ENCODE measurements around the gene FOXN3.
A peak's percentile ranks its signal among the peaks of the same experiment; 100 is the strongest.

Gene FOXN3

DNA sequence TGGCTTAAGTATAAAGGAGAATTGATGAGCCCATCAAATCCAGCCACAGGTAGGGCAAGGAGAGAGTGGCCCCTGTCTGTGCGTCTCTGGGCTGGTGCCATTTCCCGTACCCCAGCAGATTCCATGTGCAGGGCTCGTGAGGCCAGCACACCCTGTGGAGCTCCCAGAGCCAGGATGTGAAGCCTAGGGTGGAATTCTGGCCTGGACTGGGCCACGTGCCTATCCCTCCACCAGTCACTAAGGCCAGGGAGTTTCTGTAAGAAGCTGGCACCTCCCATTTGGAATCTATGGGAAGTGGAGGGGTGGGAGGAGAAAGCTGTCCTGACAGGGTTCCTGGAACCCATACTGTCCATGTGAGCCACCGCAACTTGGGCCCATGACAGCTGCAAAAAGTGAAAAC is 148.5 kb downstream of the FOXN3 start:
- WGBS (ENCODE audit: extremely low coverage, insufficient coverage, insufficient read length): no CpG with 5 or more reads among the region's 5 CpGs
- Histone ChIP-seq H3K9ac (ENCODE audit: low read length) (no peak overlapping the region), H3K36me3 (ENCODE audit: control insufficient read depth in 1 of 2, insufficient read depth in 2 of 2, low read length in 2 of 2) (peaks cover 0 to 2% of the 10 kb centered on the region in 2 experiments), H2BK12ac (ENCODE audit: low read length) (no peak overlapping the region), H3K23ac (ENCODE audit: low read length) (no peak overlapping the region), H3K4me3 (ENCODE audit: low read depth, low read length) (no peak overlapping the region), H3K27me3 (ENCODE audit: insufficient read depth, low read length) (no peaks in the 10 kb centered on the region), H3K4me1 (ENCODE audit: control insufficient read depth in 1 of 2, insufficient read depth in 2 of 2, low read length in 2 of 2) (peaks cover 12% of the 10 kb centered on the region in 2 experiments), H3K27ac (ENCODE audit: low read depth, low read length) (no peak overlapping the region), H3K14ac (ENCODE audit: low read length) (no peak overlapping the region), H4K91ac (ENCODE audit: low read depth, low read length) (no peak overlapping the region), H3K4me2 (ENCODE audit: low read length) (no peak overlapping the region), H2AK5ac (ENCODE audit: low read length) (no peak overlapping the region), H4K8ac (ENCODE audit: low read depth, low read length) (peak overlapping the region; percentile 18), H3K79me2 (ENCODE audit: control insufficient read depth, insufficient read depth, low read length, poor library complexity) (peaks cover 4% of the 10 kb centered on the region), H2BK120ac (ENCODE audit: insufficient read depth, low read length, poor library complexity) (no peak overlapping the region), H4K12ac (ENCODE audit: low read depth, low read length) (no peak overlapping the region), H2AFZ (ENCODE audit: insufficient read depth, low read length, poor library complexity) (no peak overlapping the region), H3K4ac (ENCODE audit: low read depth, low read length) (no peak overlapping the region), H3K79me1 (ENCODE audit: low read length) (peaks cover 2% of the 10 kb centered on the region), H3K9me3 (ENCODE audit: insufficient read depth, low read depth, low read length) (no peaks in the 10 kb centered on the region), H3K18ac (ENCODE audit: low read length) (peak overlapping the region; percentile 79), H2BK5ac (ENCODE audit: low read depth, low read length, poor library complexity) (no peak overlapping the region)
- no peak for DNase-seq

DNA sequence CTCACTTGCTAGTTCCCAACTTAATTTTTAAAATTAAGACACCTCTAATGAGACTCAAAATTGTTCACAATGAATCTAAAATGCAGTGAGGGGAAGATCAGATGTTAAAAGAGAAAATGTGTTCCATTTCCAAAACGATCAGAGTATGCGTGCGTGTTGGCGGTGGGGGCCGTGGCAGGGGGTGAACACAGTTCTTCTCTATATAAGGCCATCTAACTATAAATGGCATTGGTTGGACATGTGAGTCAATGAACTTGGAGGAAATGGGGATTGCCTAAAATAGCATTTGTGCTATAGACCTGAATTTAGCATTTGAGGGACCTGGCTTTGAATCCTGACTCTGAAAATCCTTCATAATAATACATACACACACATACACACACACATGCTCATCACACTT is 149.4 kb downstream of the FOXN3 start:
- Histone ChIP-seq H3K9me3 (ENCODE audit: insufficient read depth, low read depth, low read length) (no peaks in the 10 kb centered on the region), H3K14ac (ENCODE audit: low read length) (no peak overlapping the region), H4K12ac (ENCODE audit: low read depth, low read length) (no peak overlapping the region), H3K4me3 (ENCODE audit: low read depth, low read length) (no peak overlapping the region), H3K4me1 (ENCODE audit: control insufficient read depth in 1 of 2, insufficient read depth in 2 of 2, low read length in 2 of 2) (peaks cover 12% of the 10 kb centered on the region in 2 experiments), H3K4me2 (ENCODE audit: low read length) (no peak overlapping the region), H2AK5ac (ENCODE audit: low read length) (no peak overlapping the region), H4K91ac (ENCODE audit: low read depth, low read length) (no peak overlapping the region), H2BK5ac (ENCODE audit: low read depth, low read length, poor library complexity) (no peak overlapping the region), H3K27me3 (ENCODE audit: insufficient read depth, low read length) (no peaks in the 10 kb centered on the region), H4K8ac (ENCODE audit: low read depth, low read length) (no peak overlapping the region), H3K9ac (ENCODE audit: low read length) (no peak overlapping the region), H3K23ac (ENCODE audit: low read length) (no peak overlapping the region), H2AFZ (ENCODE audit: insufficient read depth, low read length, poor library complexity) (no peak overlapping the region), H3K4ac (ENCODE audit: low read depth, low read length) (no peak overlapping the region), H2BK12ac (ENCODE audit: low read length) (no peak overlapping the region), H3K79me2 (ENCODE audit: control insufficient read depth, insufficient read depth, low read length, poor library complexity) (peaks cover 4% of the 10 kb centered on the region), H3K79me1 (ENCODE audit: low read length) (peaks cover 2% of the 10 kb centered on the region), H2BK120ac (ENCODE audit: insufficient read depth, low read length, poor library complexity) (no peak overlapping the region), H3K36me3 (ENCODE audit: control insufficient read depth in 1 of 2, insufficient read depth in 2 of 2, low read length in 2 of 2) (peaks cover 0 to 2% of the 10 kb centered on the region in 2 experiments), H3K18ac (ENCODE audit: low read length) (no peak overlapping the region), H3K27ac (ENCODE audit: low read depth, low read length) (no peak overlapping the region)
- no CpG with 5 or more reads among the region's 5 CpGs for WGBS (ENCODE audit: extremely low coverage, insufficient coverage, insufficient read length)
- DNase-seq: no peak

DNA sequence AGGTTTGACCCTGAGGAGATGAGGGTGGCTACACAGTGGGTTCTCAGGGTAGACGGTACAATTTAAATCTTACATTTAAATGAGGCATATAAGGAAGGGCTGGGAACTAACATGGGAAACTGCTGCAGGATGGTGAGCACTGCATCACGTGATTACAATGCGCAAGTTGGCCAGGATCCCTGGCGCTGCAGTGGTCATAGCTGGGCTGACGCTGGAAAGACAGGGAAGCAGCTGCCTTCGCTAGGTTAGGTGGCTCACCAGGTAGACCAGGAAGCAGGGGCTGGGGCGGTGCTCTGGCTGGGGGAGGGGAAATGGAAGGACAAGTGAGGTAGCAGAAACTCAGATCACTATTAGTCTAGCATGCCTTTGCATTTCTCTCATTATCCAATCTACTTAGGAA is 149.9 kb downstream of the FOXN3 start:
- Histone ChIP-seq H3K27me3 (ENCODE audit: insufficient read depth, low read length) (no peaks in the 10 kb centered on the region), H4K12ac (ENCODE audit: low read depth, low read length) (no peak overlapping the region), H2BK5ac (ENCODE audit: low read depth, low read length, poor library complexity) (no peak overlapping the region), H3K27ac (ENCODE audit: low read depth, low read length) (no peak overlapping the region), H3K23ac (ENCODE audit: low read length) (no peak overlapping the region), H2AK5ac (ENCODE audit: low read length) (no peak overlapping the region), H3K4me3 (ENCODE audit: low read depth, low read length) (no peak overlapping the region), H2BK120ac (ENCODE audit: insufficient read depth, low read length, poor library complexity) (no peak overlapping the region), H3K4ac (ENCODE audit: low read depth, low read length) (no peak overlapping the region), H3K4me1 (ENCODE audit: control insufficient read depth in 1 of 2, insufficient read depth in 2 of 2, low read length in 2 of 2) (peaks cover 12% of the 10 kb centered on the region in 2 experiments), H3K9ac (ENCODE audit: low read length) (no peak overlapping the region), H4K8ac (ENCODE audit: low read depth, low read length) (no peak overlapping the region), H2BK12ac (ENCODE audit: low read length) (no peak overlapping the region), H3K79me2 (ENCODE audit: control insufficient read depth, insufficient read depth, low read length, poor library complexity) (peaks cover 4% of the 10 kb centered on the region), H4K91ac (ENCODE audit: low read depth, low read length) (no peak overlapping the region), H3K4me2 (ENCODE audit: low read length) (no peak overlapping the region), H2AFZ (ENCODE audit: insufficient read depth, low read length, poor library complexity) (no peak overlapping the region), H3K79me1 (ENCODE audit: low read length) (peaks cover 2% of the 10 kb centered on the region), H3K18ac (ENCODE audit: low read length) (peak overlapping the region; percentile 32), H3K36me3 (ENCODE audit: control insufficient read depth in 1 of 2, insufficient read depth in 2 of 2, low read length in 2 of 2) (peaks cover 0 to 2% of the 10 kb centered on the region in 2 experiments), H3K14ac (ENCODE audit: low read length) (no peak overlapping the region), H3K9me3 (ENCODE audit: insufficient read depth, low read depth, low read length) (no peaks in the 10 kb centered on the region)
- WGBS (ENCODE audit: extremely low coverage, insufficient coverage, insufficient read length): no CpG with 5 or more reads among the region's 7 CpGs
- no peak for DNase-seq

DNA sequence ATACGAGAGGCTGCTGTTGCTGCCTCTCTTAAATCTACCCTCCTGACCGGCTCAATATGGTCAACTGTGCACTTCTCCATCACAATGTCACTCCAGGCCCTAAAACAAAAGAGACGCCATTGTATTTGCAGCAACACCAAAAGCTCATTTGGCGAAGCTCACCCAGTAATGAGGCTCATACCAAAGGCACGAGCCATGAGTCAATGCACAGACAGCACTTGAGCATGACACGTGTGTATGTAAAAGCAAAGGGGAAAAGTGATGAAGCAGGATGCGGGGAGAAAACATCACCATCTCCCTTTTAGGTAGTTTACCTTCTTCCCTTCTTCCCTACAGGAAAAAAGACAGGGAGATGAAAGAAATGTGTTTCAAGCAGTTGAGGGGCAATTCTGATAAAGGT is 150.3 kb downstream of the FOXN3 start:
- Histone ChIP-seq H3K4me1 (ENCODE audit: control insufficient read depth in 1 of 2, insufficient read depth in 2 of 2, low read length in 2 of 2) (peaks cover 12% of the 10 kb centered on the region in 2 experiments), H2AFZ (ENCODE audit: insufficient read depth, low read length, poor library complexity) (no peak overlapping the region), H3K79me1 (ENCODE audit: low read length) (peaks cover 2% of the 10 kb centered on the region), H2BK12ac (ENCODE audit: low read length) (no peak overlapping the region), H2AK5ac (ENCODE audit: low read length) (no peak overlapping the region), H4K12ac (ENCODE audit: low read depth, low read length) (no peak overlapping the region), H3K9ac (ENCODE audit: low read length) (no peak overlapping the region), H2BK5ac (ENCODE audit: low read depth, low read length, poor library complexity) (no peak overlapping the region), H4K91ac (ENCODE audit: low read depth, low read length) (no peak overlapping the region), H3K4me3 (ENCODE audit: low read depth, low read length) (no peak overlapping the region), H3K4ac (ENCODE audit: low read depth, low read length) (no peak overlapping the region), H3K14ac (ENCODE audit: low read length) (no peak overlapping the region), H3K23ac (ENCODE audit: low read length) (no peak overlapping the region), H3K18ac (ENCODE audit: low read length) (no peak overlapping the region), H3K27ac (ENCODE audit: low read depth, low read length) (no peak overlapping the region), H3K9me3 (ENCODE audit: insufficient read depth, low read depth, low read length) (no peaks in the 10 kb centered on the region), H3K79me2 (ENCODE audit: control insufficient read depth, insufficient read depth, low read length, poor library complexity) (peaks cover 4% of the 10 kb centered on the region), H3K27me3 (ENCODE audit: insufficient read depth, low read length) (no peaks in the 10 kb centered on the region), H4K8ac (ENCODE audit: low read depth, low read length) (no peak overlapping the region), H2BK120ac (ENCODE audit: insufficient read depth, low read length, poor library complexity) (no peak overlapping the region), H3K36me3 (ENCODE audit: control insufficient read depth in 1 of 2, insufficient read depth in 2 of 2, low read length in 2 of 2) (peaks cover 0 to 2% of the 10 kb centered on the region in 2 experiments), H3K4me2 (ENCODE audit: low read length) (no peak overlapping the region)
- no peak for DNase-seq
- WGBS (ENCODE audit: extremely low coverage, insufficient coverage, insufficient read length): no CpG with 5 or more reads among the region's 7 CpGs
